Measurements from ENCODE around the gene NRP2.

NRP2 gene

DNA sequence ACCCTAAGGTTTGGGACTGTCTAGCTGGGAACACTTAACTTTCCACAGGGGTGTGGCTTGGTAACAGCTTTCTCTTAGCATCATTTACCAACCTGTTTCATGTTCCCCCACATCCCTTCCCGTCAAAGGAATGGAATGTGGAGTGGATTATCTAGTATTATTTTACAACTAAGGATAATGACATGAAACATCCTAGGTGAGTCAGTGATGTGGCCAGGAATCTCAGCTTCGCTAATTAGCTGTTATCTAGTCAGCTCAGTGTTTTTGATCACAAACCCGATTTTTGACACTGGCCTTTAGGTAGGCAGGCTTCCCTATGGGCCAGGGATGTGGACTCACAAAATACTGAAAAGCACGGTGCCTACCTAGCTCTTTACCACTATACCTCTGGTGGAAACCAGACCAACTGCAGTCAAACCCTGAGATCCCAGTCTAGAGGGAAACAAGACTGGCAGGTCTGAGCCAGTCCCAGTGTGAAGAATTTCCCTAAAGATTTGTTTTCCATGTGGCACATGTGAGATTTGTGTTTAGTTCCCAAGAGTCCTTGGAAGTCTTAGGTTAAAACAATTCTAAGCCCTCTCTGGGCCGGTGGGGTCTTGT is 2.8 kb upstream of the NRP2 start:
- DNase-seq (ENCODE audit: low read depth in 2 of 2), result no peak
- H3K4me3 ChIP-seq (replicated peaks in 1 of 2; ENCODE audit: low read depth in 2 of 2, low read length in 2 of 2), result no peak overlapping the region
- TF ChIP-seq CTCF (IDR thresholded peaks at IDR 0.05; ENCODE audit: low read depth, low read length), result no peak

DNA sequence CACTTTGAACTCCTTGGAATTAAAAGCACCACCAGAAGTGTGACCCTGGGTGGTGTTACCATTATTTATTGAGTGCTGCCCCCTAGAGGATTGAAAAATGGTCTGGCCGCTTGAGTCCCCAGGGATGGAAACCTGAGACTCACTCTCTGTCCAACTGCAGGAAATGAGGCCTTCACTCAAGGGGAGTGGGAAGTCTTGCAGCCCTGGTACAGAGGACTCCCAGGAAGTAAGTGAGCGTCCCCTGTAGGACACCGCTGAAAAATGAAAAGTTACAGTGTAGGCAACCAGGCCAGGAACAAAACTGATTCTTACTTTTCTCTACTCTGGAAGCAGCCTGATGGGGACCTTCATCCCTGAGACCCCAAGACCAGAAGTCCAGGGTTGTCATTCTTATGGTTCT is 2.2 kb upstream of the NRP2 start:
- no peak for TF ChIP-seq CTCF (IDR thresholded peaks at IDR 0.05; ENCODE audit: low read depth, low read length)
- H3K4me3 ChIP-seq (replicated peaks in 1 of 2; ENCODE audit: low read depth in 2 of 2, low read length in 2 of 2), result no peak overlapping the region
- peak; percentile 89 to 96 for DNase-seq (ENCODE audit: low read depth in 2 of 2)

DNA sequence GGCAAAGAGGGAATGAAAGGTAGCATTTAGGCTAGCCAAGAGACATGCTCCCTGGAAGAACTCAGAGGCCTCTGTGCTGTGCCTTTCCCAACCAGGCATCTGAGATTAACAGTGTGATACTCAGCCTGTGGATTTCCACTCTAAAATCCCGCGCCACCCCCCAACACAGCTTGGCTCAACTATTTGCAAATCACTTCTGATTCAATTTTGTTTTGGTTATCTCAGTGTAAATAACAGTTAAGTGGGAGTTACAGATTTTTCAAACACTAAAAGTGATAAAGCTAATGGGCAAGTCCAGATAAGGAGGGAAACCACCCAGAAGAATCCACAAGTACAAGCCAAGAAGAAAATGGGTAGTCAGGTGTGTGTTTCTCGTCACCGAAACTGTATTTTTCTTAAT is 1.4 kb upstream of the NRP2 start:
- no peak for TF ChIP-seq CTCF (IDR thresholded peaks at IDR 0.05; ENCODE audit: low read depth, low read length)
- no peak overlapping the region for H3K4me3 ChIP-seq (replicated peaks in 1 of 2; ENCODE audit: low read depth in 2 of 2, low read length in 2 of 2)
- no peak for DNase-seq (ENCODE audit: low read depth in 2 of 2)

GRCh38 chr2:205681401-205682238 is 681 bp upstream of the NRP2 start:
- DNase-seq (ENCODE audit: low read depth in 2 of 2), result peak in 1 of 2 donors; percentile 20
- peak overlapping the region; percentile 62 to 79 for H3K4me3 ChIP-seq (replicated peaks in 1 of 2; ENCODE audit: low read depth in 2 of 2, low read length in 2 of 2)
- no peak for TF ChIP-seq CTCF (IDR thresholded peaks at IDR 0.05; ENCODE audit: low read depth, low read length)

GRCh38 chr2:205682971-205683501 is 735 bp downstream of the NRP2 start:
- no peak for DNase-seq (ENCODE audit: low read depth in 2 of 2)
- peak overlapping the region; percentile 62 to 79 for H3K4me3 ChIP-seq (replicated peaks in 1 of 2; ENCODE audit: low read depth in 2 of 2, low read length in 2 of 2)
- TF ChIP-seq CTCF (IDR thresholded peaks at IDR 0.05; ENCODE audit: low read depth, low read length), result no peak

DNA sequence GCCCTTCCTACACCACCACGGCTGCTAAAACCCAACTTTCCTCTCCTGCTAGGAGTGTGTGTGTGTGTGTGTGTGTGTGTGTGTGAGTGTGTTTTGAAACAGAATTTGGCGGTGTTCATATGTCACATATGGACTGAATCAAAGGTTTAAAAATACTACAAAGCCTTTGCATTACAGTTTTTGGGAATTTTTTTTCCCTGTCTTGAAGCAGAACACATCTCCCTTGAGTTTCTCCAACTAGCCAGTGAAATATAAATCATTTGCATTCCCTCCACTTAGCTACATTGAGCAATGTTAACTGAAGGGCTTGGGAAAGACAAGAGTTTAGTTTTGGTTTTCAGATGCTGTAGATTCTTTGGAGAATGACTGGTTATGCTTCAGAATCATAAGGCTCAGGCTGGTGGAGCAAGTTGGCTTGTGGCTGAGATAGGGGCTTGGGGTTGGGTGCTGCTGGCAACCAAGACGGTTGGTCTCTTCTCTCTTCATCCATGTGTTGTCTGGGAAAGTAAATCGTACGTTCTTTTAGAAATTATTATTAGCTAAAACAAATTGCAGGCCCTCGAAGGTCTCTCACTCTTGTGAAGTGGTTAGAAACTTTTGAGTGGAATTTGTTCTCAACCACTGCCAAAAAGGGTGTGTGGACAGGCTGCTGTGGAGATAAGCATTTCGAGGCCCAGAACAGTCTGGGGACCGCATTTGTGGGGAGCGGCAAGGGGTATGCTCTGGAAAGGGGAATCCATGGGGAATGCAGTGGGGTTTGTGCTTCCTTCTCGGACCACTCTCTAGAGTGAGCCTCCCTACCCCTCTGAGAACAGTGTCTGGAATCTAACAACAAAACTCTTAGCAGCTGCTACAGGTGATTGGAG is 1.4 kb downstream of the NRP2 start:
- H3K4me3 ChIP-seq (replicated peaks in 1 of 2; ENCODE audit: low read depth in 2 of 2, low read length in 2 of 2), result peak overlapping the region; percentile 62 to 79
- peak; percentile 70 to 78 for DNase-seq (ENCODE audit: low read depth in 2 of 2)
- TF ChIP-seq CTCF (IDR thresholded peaks at IDR 0.05; ENCODE audit: low read depth, low read length), result no peak

Data from cardiac fibroblast (primary cell).